OCI-LY3 (cell line): ENCODE results near the gene PAX5.
"Not testable (repeated sequence)": the region's sequence is repeated elsewhere in the genome, so short reads cannot be mapped to it uniquely, and the experiment has no call there.

ENCODE experiments used
- CTCF ChIP-seq: fragments of 200-600, 300-600 bp; sonication (generic); IDR thresholded peaks from 2 replicates; pipeline ENCODE4 v1.5.1; 2014; ENCODE audit warnings: antibody characterized with exemption, low read length, low read depth
- EZH2phosphoT487 ChIP-seq: fragments of 200-600 bp; shearing (Covaris generic); IDR thresholded peaks from 2 replicates; pipeline ENCODE4 v1.6.1; 2018; ENCODE audit warnings: antibody characterized with exemption, mixed run types, low read depth

- not testable (repeated sequence) for TF ChIP-seq CTCF, EZH2phosphoT487
Observed at GRCh38 chr9:37081507-37081906, 47.4 kb upstream of the PAX5 start.
